Mucosa of descending colon (tissue), 3 donors: Measurements from ENCODE around the gene COTL1. TPM values are rescaled to one million over a fixed set of nuclear protein-coding genes. Genes with fewer than 3 reads are reported as not detected.

Source experiments
- ATAC-seq: fragments of 200-7000 bp; cut with Tn5 transposase; one replicate; pipeline ENCODE4 v1.9.1; 2020; ENCODE audit warnings: mild to moderate bottlenecking, moderate library complexity
- DNase-seq, 3 donors: peaks; one replicate each; pipeline ENCODE4 v3.0.0-alpha.2; 2020
- H3K36me3 ChIP-seq: fragments of 200-600 bp; one replicate; pipeline ENCODE4 v1.8.0; 2021; ENCODE audit warnings: low read depth, mild to moderate bottlenecking
- H3K4me1 ChIP-seq: fragments of 200-600 bp; one replicate; pipeline ENCODE4 v1.8.0; 2021; ENCODE audit warnings: low read depth, mild to moderate bottlenecking
- H3K4me3 ChIP-seq: fragments of 200-600 bp; one replicate; pipeline ENCODE4 v1.8.0; 2021; ENCODE audit warnings: mild to moderate bottlenecking
- H3K9me3 ChIP-seq: fragments of 200-600 bp; one replicate; pipeline ENCODE4 v1.8.0; 2021; ENCODE audit warnings: mild to moderate bottlenecking
- intact Hi-C, 2 donors: fragments of 100-400 bp; cut with DNase I in 1 of 2; cut with micrococcal nuclease in 1 of 2; formaldehyde crosslinking; loops; one replicate each; pipeline versions ENCODE4 v1.11.0 to v1.11.1; 2022; cut with DNase I, micrococcal nuclease
- total RNA-seq, 3 donors: library from RNA; stranded (reverse); fragmentation: NEBNext Ultra II Directional in 2 of 3; extraction: Animal tissue kit (Norgen Biotek cat#: 25700) in 2 of 3; gene quantifications; one replicate each; pipeline versions ENCODE4 v1.2.1 to v1.2.4, GENCODE V29; 2021 to 2023
- TF ChIP-seq, protein P1 (sequence below): fragments of 200-600 bp; IDR thresholded peaks from one replicate; pipeline ENCODE4 v1.8.0; 2022; ENCODE audit warnings: antibody characterized with exemption, mild to moderate bottlenecking
- donor health status: DM: no; HTN: no; CAD: no; lungs with moderate emphysema.
- donor health status: DM: no; HTN: no; CAD: no.
- donor health status: DM: no; HTN: yes; CAD: no.

Gene COTL1
- total RNA-seq, 3 donors from 2014 or later: 52.8 to 120 (median 56.8) TPM

DNA sequence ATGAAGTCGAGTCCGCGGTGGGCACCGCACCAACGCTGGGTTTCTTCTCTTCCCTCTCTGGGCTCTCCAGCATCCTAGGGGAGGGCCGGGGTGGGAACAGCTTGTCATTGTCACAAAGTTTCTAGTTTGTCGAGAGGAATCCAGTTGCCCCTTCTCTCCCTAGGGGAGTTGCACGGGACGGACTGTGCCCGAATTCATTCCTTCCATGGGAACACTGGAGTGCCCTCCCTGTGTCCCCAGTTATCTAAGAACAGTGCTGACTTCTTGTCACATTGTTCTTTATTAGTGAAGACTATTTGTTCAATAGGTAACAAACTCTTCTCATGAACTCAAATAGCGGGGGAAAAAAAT, 31.6 kb upstream of the COTL1 start:
- Histone ChIP-seq H3K4me1 (peaks cover 12% of the 10 kb centered on the region), H3K36me3 (no peaks in the 10 kb centered on the region), H3K4me3 (peak overlapping the region; percentile 72), H3K9me3 (no peaks in the 10 kb centered on the region)
- DNase-seq: no peak
- TF ChIP-seq, protein P1, sequence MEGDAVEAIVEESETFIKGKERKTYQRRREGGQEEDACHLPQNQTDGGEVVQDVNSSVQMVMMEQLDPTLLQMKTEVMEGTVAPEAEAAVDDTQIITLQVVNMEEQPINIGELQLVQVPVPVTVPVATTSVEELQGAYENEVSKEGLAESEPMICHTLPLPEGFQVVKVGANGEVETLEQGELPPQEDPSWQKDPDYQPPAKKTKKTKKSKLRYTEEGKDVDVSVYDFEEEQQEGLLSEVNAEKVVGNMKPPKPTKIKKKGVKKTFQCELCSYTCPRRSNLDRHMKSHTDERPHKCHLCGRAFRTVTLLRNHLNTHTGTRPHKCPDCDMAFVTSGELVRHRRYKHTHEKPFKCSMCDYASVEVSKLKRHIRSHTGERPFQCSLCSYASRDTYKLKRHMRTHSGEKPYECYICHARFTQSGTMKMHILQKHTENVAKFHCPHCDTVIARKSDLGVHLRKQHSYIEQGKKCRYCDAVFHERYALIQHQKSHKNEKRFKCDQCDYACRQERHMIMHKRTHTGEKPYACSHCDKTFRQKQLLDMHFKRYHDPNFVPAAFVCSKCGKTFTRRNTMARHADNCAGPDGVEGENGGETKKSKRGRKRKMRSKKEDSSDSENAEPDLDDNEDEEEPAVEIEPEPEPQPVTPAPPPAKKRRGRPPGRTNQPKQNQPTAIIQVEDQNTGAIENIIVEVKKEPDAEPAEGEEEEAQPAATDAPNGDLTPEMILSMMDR: no peak
- ATAC-seq: no peak
- intact Hi-C loops: no loop called here

DNA sequence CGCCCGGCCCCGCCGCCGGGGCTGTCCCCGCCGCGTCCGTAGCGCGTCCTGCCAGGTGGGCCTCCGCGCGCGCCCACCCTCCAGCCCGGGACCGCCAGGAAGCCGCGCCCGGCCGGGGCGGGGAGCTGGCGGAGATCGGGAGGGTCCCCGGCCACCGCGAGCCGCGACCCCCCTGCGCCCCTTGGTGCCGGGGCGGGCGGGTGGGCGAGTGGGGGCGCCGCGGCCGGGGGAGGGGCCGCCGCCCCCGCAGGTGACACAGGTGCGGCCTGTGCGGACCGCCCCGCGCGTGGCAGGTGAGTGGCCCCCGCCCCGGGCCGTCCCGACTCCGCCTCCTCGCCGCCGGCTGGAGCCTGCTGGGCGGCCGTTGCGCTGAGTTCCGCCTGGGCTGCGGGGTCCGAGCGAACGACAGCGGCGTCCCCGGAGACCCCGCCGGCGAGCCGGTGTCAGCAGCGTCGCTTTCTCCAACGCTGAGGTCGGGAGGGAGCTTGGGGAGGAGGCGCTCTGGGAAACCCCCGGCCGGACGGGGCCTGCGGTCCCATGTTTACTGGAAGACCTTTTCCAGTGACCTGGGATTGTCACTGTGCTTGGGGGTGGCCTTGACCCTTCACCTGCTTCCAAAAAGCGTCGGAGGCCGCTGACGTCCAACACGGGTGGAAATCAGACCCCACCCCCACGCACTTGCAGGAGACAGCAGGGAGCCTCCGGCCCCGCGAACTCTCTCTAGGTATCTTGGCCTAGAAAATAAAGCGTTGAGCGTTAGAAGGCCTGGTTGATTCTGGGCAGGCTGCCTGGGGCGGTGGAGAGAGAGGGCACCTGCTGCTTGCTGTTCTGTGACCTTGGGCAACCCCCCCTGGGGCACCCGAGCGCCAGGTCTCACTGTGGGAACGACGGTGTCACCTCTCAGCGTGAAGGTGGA, 31.0 kb upstream of the COTL1 start:
- no peaks in the 10 kb centered on the region for H3K36me3 ChIP-seq
- intact Hi-C loops: no loop called here
- H3K9me3 ChIP-seq: no peaks in the 10 kb centered on the region
- TF ChIP-seq, protein P1: no peak
- H3K4me3 ChIP-seq: peak overlapping the region; percentile 72
- ATAC-seq (peak; percentile 91), DNase-seq (peak; percentile 71 to 83 (median 82))
- peaks cover 12% of the 10 kb centered on the region for H3K4me1 ChIP-seq

DNA sequence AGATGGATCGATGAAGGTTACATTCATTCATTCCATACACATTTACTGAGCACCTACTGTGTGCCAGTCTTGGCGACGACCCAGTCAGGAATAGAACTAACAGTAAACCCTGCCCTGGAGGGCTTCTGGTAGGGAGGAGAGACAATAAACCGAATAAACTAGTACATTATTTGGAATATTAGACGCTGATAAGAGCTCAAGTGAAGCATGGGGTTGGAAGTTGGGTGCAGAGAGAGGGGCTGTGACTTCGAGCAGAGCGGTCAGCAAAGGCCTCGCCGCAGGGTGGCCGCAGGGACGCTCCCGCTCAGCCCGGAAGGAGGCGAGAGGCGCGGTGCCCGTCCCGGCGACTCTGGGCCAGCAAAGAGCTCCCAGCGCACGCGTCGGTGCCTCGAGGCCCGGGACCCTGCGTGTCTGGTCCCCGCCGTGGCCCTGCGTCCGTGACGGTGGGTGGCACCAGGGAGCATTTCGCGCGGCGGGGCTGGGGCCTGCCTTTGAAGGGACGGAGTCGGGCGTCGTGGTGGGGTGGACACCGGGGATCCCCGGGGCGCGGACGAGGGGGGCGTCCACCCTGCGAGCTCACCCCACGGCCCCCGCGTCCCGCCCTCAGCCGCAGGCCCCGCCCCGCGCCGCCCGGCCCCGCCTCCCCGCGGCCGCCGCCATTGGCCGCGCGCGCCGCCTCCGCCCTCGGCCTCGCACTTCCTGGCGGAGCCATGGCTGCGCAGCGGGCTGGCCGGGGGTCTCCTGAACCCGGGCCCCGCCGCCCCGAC, 30.1 kb upstream of the COTL1 start, which contains the start of gene KLHL36:
TSS of gene KLHL36 (plus strand) at position 684 of the 767 bp plus-strand sequence. CDS start 2,357 bp downstream, outside the sequence.
- intact Hi-C loops: no loop called here
- TF ChIP-seq, protein P1: no peak

DNA sequence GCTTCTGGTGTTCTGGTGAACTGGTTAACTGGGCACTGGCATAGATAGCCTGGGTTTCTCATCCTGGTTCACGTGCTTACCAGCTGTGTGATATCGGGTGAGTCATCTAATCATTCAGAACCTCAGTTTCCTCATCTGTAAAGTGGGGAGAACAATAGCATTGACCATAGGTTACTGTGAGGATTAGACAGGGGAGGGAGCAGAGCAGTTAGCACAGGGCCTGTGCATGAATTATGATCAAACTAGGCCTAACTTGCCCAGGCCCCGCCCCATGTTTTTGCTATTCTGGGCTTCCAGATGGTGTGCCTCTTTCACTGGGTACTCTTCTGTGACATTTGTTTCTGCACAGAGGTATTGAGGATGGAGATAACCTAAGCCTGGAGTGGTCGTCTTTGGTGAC, 25.8 kb upstream of the COTL1 start:
- Histone ChIP-seq H3K9me3 (no peaks in the 10 kb centered on the region), H3K4me3 (no peak overlapping the region), H3K4me1 (peaks cover 6% of the 10 kb centered on the region), H3K36me3 (no peaks in the 10 kb centered on the region)
- intact Hi-C loops: no loop called here
- TF ChIP-seq, protein P1: no peak
- DNase-seq (no peak), ATAC-seq (no peak)

More for the DNA sequence above, 30.1 kb upstream of the COTL1 start, which contains the start of gene KLHL36:
- Histone ChIP-seq H3K4me1 (peaks cover 12% of the 10 kb centered on the region), H3K36me3 (no peaks in the 10 kb centered on the region), H3K9me3 (no peaks in the 10 kb centered on the region), H3K4me3 (peak within 1 kb of the TSS; percentile 72)
- DNase-seq (peak; percentile 75 to 84 (median 83)), ATAC-seq (peak; percentile 87)

DNA sequence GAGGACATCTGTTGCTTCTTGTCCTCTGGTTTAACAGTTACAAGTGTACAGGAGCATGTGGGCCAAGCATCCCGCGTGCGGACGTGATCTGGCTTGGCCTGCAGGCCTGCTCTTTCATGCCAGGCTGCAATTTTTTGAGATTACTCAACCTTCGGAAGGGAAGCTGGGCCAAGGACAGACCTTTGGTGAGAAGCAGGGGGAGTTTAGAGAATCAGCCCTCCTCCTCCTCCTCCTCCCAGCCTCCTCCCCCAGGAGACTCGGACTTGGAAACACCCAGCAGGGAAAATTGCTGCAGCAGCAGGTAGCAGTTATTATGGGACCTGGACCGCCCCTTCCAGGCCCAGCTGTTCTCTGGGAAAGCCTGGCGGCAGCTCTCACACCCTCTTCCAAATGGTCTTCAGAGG, 25.3 kb upstream of the COTL1 start:
- TF ChIP-seq, protein P1: no peak
- H3K4me1 ChIP-seq: peaks cover 6% of the 10 kb centered on the region
- H3K9me3 ChIP-seq: no peaks in the 10 kb centered on the region
- intact Hi-C loops: no loop called here
- DNase-seq (peak; percentile 44 to 67 (median 57)), ATAC-seq (peak; percentile 35)
- H3K36me3 ChIP-seq: no peaks in the 10 kb centered on the region
- H3K4me3 ChIP-seq: no peak overlapping the region
